ENCODE measurements around the gene TMEM175. TPM values are rescaled to one million over a fixed set of nuclear protein-coding genes. Genes with fewer than 3 reads are reported as not detected.

TMEM175 gene
- total and polyA plus RNA-seq, 5 donors from 2014 or later, result 12.1 to 46.0 (median 14.6) TPM

DNA sequence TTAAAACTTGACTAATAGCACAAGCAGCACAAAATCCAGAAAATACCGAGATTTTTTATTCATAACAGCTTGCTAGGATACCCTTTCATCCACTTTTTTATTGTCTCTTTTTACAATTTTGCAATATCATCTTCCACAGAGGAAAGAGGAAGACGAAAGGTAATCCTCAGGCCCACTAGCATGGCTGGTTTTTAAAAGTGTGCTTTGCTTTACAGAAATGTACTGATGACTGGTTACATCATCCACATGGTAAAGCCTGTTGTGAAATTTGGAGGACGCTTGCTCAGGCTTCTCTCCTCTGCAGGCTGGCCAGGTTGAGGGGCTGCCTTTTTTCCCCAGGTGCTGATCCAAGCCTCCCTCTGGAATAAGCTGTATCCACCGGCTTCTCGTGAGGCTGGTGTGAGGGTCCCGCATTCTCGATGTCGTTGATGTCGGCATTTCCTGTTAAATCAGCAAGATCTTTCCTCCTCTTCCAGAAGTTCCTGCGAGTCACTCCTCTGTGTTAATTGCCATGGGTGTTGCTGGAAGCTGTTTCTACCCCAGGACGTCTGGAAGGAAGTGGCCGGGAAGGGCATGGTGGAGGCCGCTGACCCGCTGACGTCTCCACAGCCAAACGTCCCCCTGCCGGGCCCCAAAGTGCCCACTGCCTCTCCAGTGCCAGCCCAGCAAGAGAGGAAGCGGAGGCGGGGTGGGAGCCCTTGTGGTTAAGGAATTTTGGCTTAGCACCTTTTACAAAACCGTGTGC lies 46.9 kb downstream of the TMEM175 start:
- Mint-ChIP-seq H3K27ac (no peak overlapping the region), H3K36me3 (peaks cover 4% of the 10 kb centered on the region), H3K27me3 (no peaks in the 10 kb centered on the region), H3K9me3 (peaks cover 0 to 1% (median 0%) of the 10 kb centered on the region in 7 donors), H3K4me1 (peaks cover 0 to 2% (median 0%) of the 10 kb centered on the region in 4 donors), H3K4me3 (no peak overlapping the region)
- DNase-seq (no peak), ATAC-seq (ENCODE audit: low read depth in 2 of 2) (no peak)
- Histone ChIP-seq H3K27ac (ENCODE audit: insufficient read depth, low read length, poor library complexity, severe bottlenecking) (no peak overlapping the region), H3K27me3 (ENCODE audit: control insufficient read depth, insufficient read depth, low read length) (no peaks in the 10 kb centered on the region), H3K36me3 (ENCODE audit: control insufficient read depth, insufficient read depth, low read length) (no peaks in the 10 kb centered on the region), H3K4me1 (ENCODE audit: control insufficient read depth, insufficient read depth, low read length, poor library complexity, severe bottlenecking) (no peaks in the 10 kb centered on the region), H3K9me3 (ENCODE audit: control insufficient read depth in 2 of 2, low read length in 2 of 2) (no peaks in the 10 kb centered on the region), H3K4me3 (ENCODE audit: low read depth, low read length) (no peak overlapping the region)

- ATAC-seq (ENCODE audit: low read depth in 2 of 2) (no peak), DNase-seq (no peak)
- Mint-ChIP-seq H3K27ac (no peak overlapping the region), H3K27me3 (no peaks in the 10 kb centered on the region), H3K36me3 (peaks cover 4% of the 10 kb centered on the region), H3K4me1 (peaks cover 0 to 27% (median 5%) of the 10 kb centered on the region in 4 donors), H3K9me3 (peaks cover 0 to 1% (median 0%) of the 10 kb centered on the region in 7 donors), H3K4me3 (no peak overlapping the region)
- Histone ChIP-seq H3K36me3 (ENCODE audit: control insufficient read depth, insufficient read depth, low read length) (no peaks in the 10 kb centered on the region), H3K27ac (ENCODE audit: insufficient read depth, low read length, poor library complexity, severe bottlenecking) (no peak overlapping the region), H3K4me3 (ENCODE audit: low read depth, low read length) (no peak overlapping the region), H3K27me3 (ENCODE audit: control insufficient read depth, insufficient read depth, low read length) (no peaks in the 10 kb centered on the region), H3K9me3 (ENCODE audit: control insufficient read depth in 2 of 2, low read length in 2 of 2) (no peaks in the 10 kb centered on the region), H3K4me1 (ENCODE audit: control insufficient read depth, insufficient read depth, low read length, poor library complexity, severe bottlenecking) (peaks cover 24% of the 10 kb centered on the region)
Observed at GRCh38 chr4:982291-982690, 50.0 kb downstream of the TMEM175 start.

GRCh38 chr4:982814-983213 lies 50.6 kb downstream of the TMEM175 start:
- Histone ChIP-seq H3K27me3 (ENCODE audit: control insufficient read depth, insufficient read depth, low read length) (no peaks in the 10 kb centered on the region), H3K4me3 (ENCODE audit: low read depth, low read length) (no peak overlapping the region), H3K9me3 (ENCODE audit: control insufficient read depth in 2 of 2, low read length in 2 of 2) (no peaks in the 10 kb centered on the region), H3K27ac (ENCODE audit: insufficient read depth, low read length, poor library complexity, severe bottlenecking) (no peak overlapping the region), H3K36me3 (ENCODE audit: control insufficient read depth, insufficient read depth, low read length) (no peaks in the 10 kb centered on the region), H3K4me1 (ENCODE audit: control insufficient read depth, insufficient read depth, low read length, poor library complexity, severe bottlenecking) (peaks cover 29% of the 10 kb centered on the region)
- ATAC-seq (ENCODE audit: low read depth in 2 of 2) (no peak), DNase-seq (no peak)
- Mint-ChIP-seq H3K27me3 (no peaks in the 10 kb centered on the region), H3K9me3 (peaks cover 0 to 1% (median 0%) of the 10 kb centered on the region in 7 donors), H3K4me3 (peak overlapping the region in 3 of 4 donors; percentile 16 to 26 (median 21)), H3K27ac (no peak overlapping the region), H3K4me1 (peaks cover 0 to 30% (median 5%) of the 10 kb centered on the region in 4 donors), H3K36me3 (peaks cover 4% of the 10 kb centered on the region)

- DNase-seq (no peak), ATAC-seq (ENCODE audit: low read depth in 2 of 2) (no peak)
- H3K4me3 Mint-ChIP-seq, result peak overlapping the region; percentile 38 to 90 (median 78)
- H3K9me3 Mint-ChIP-seq, result peaks cover 0 to 1% (median 0%) of the 10 kb centered on the region in 7 donors
- Histone ChIP-seq H3K27ac (ENCODE audit: insufficient read depth, low read length, poor library complexity, severe bottlenecking) (no peak overlapping the region), H3K27me3 (ENCODE audit: control insufficient read depth, insufficient read depth, low read length) (no peaks in the 10 kb centered on the region), H3K4me3 (ENCODE audit: low read depth, low read length) (peak overlapping the region; percentile 56), H3K4me1 (ENCODE audit: control insufficient read depth, insufficient read depth, low read length, poor library complexity, severe bottlenecking) (peaks cover 34% of the 10 kb centered on the region), H3K36me3 (ENCODE audit: control insufficient read depth, insufficient read depth, low read length) (no peaks in the 10 kb centered on the region), H3K9me3 (ENCODE audit: control insufficient read depth in 2 of 2, low read length in 2 of 2) (no peaks in the 10 kb centered on the region)
- H3K4me1 Mint-ChIP-seq, result peaks cover 0 to 32% (median 5%) of the 10 kb centered on the region in 4 donors
- H3K36me3 Mint-ChIP-seq, result peaks cover 4% of the 10 kb centered on the region
- H3K27ac Mint-ChIP-seq, result peak overlapping the region; percentile 32 to 65 (median 44)
- no peaks in the 10 kb centered on the region for H3K27me3 Mint-ChIP-seq
Observed at GRCh38 chr4:984336-985054, 52.2 kb downstream of the TMEM175 start.

DNA sequence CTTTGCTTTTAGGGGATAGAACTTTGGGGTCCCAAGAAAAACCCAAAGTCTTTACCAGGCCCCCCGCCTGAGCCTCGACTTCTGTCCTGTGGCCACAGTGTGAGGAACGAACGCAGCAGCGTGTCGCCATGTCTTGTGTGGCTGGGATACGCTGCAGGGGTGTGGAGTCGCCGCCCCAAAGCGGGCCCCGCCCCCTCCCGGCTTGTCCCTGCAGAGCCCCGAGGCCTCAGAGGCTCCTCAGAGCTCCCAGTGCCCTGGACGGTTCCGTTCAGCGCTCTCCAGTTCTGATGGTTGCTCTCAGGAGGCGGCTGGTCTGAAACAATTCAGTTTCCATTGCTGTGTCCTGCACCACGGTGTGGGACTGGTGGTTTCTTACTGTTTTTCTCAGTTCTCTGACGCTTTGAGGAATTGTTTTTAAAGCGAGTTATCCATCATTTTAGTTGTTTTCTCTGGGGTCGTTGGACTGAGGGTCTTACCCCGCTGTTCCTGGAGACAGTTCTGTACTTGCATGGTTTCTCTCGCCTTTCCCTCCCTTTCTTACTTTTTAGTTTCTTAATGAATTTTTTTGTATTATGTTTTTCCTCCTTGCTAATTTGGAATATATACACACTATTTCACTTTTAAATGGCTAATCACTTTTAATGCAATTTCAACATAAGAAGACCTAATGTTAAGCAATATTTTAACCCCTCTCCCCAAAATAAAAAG lies 53.0 kb downstream of the TMEM175 start:
- peak overlapping the region; percentile 32 to 67 (median 44) for H3K27ac Mint-ChIP-seq
- Histone ChIP-seq H3K27ac (ENCODE audit: insufficient read depth, low read length, poor library complexity, severe bottlenecking) (no peak overlapping the region), H3K9me3 (ENCODE audit: control insufficient read depth in 2 of 2, low read length in 2 of 2) (no peaks in the 10 kb centered on the region), H3K4me3 (ENCODE audit: low read depth, low read length) (peak overlapping the region; percentile 56), H3K4me1 (ENCODE audit: control insufficient read depth, insufficient read depth, low read length, poor library complexity, severe bottlenecking) (peaks cover 34% of the 10 kb centered on the region), H3K36me3 (ENCODE audit: control insufficient read depth, insufficient read depth, low read length) (peaks cover 3% of the 10 kb centered on the region), H3K27me3 (ENCODE audit: control insufficient read depth, insufficient read depth, low read length) (no peaks in the 10 kb centered on the region)
- DNase-seq (peak; percentile 55 to 70 (median 57)), ATAC-seq (ENCODE audit: low read depth in 2 of 2) (peak; percentile 44 to 60)
- H3K4me3 Mint-ChIP-seq, result peak overlapping the region; percentile 68 to 95 (median 90)
- H3K4me1 Mint-ChIP-seq, result peaks cover 0 to 32% (median 5%) of the 10 kb centered on the region in 4 donors
- peaks cover 4% of the 10 kb centered on the region for H3K36me3 Mint-ChIP-seq
- peaks cover 0 to 1% (median 0%) of the 10 kb centered on the region in 7 donors for H3K9me3 Mint-ChIP-seq
- no peaks in the 10 kb centered on the region for H3K27me3 Mint-ChIP-seq

- H3K36me3 Mint-ChIP-seq, result peaks cover 4% of the 10 kb centered on the region
- H3K9me3 Mint-ChIP-seq, result peaks cover 0 to 1% (median 0%) of the 10 kb centered on the region in 7 donors
- H3K9me3 ChIP-seq (ENCODE audit: control insufficient read depth in 2 of 2, low read length in 2 of 2), result no peaks in the 10 kb centered on the region
- H3K27me3 ChIP-seq (ENCODE audit: control insufficient read depth, insufficient read depth, low read length), result no peaks in the 10 kb centered on the region
- H3K27ac Mint-ChIP-seq, result peak overlapping the region; percentile 74 to 91 (median 77)
- ATAC-seq (ENCODE audit: low read depth in 2 of 2) (peak in 1 of 2 donors; percentile 6), DNase-seq (no peak)
- peaks cover 34% of the 10 kb centered on the region for H3K4me1 ChIP-seq (ENCODE audit: control insufficient read depth, insufficient read depth, low read length, poor library complexity, severe bottlenecking)
- peak overlapping the region; percentile 75 for H3K27ac ChIP-seq (ENCODE audit: insufficient read depth, low read length, poor library complexity, severe bottlenecking)
- peaks cover 0 to 32% (median 5%) of the 10 kb centered on the region in 4 donors for H3K4me1 Mint-ChIP-seq
- H3K4me3 Mint-ChIP-seq, result peak overlapping the region; percentile 89 to 95 (median 92)
- peaks cover 9% of the 10 kb centered on the region for H3K36me3 ChIP-seq (ENCODE audit: control insufficient read depth, insufficient read depth, low read length)
- H3K27me3 Mint-ChIP-seq, result no peaks in the 10 kb centered on the region
- H3K4me3 ChIP-seq (ENCODE audit: low read depth, low read length), result peak overlapping the region; percentile 83
Observed at GRCh38 chr4:986428-986878, 54.2 kb downstream of the TMEM175 start.

DNA sequence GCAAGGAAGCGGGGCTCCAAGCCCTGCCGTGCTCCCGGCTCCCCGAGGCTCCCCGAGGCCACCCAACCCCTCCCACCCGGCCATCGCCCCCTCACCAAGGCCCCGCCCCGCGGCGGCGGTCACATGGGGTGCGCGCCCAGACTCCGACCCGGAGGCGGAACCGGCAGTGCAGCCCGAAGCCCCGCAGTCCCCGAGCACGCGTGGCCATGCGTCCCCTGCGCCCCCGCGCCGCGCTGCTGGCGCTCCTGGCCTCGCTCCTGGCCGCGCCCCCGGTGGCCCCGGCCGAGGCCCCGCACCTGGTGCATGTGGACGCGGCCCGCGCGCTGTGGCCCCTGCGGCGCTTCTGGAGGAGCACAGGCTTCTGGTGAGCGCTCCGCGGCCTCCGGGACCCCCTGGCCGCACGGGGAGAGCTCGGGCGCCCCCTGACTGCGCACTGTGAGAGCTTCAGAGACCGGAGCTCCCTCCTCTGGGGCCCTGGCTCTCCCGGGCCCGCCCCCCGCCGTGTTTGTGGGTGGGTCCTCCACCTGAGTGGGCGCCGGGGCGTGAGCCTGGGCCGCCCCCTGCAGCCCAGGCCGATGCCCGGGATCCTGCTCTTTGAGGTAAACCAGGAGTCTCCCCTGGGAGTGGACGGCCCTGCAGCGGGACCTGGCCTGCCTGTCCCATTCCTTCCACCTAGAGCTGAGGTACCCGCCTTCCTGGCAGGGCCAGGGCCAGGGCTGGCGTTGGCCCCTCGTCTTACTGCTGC lies 54.8 kb downstream of the TMEM175 start, which contains the start of gene IDUA:
IDUA (plus strand) TSS at position 166 of the 745 bp plus-strand sequence; CDS start at position 207, 41 bp downstream.
- Histone ChIP-seq H3K27me3 (ENCODE audit: control insufficient read depth, insufficient read depth, low read length) (no peaks in the 10 kb centered on the region), H3K27ac (ENCODE audit: insufficient read depth, low read length, poor library complexity, severe bottlenecking) (peak within 1 kb of the TSS; percentile 75), H3K9me3 (ENCODE audit: control insufficient read depth in 2 of 2, low read length in 2 of 2) (no peaks in the 10 kb centered on the region), H3K4me1 (ENCODE audit: control insufficient read depth, insufficient read depth, low read length, poor library complexity, severe bottlenecking) (peaks cover 34% of the 10 kb centered on the region), H3K36me3 (ENCODE audit: control insufficient read depth, insufficient read depth, low read length) (peaks cover 9% of the 10 kb centered on the region), H3K4me3 (ENCODE audit: low read depth, low read length) (peak within 1 kb of the TSS; percentile 83)
- DNase-seq (peak; percentile 84 to 89 (median 86)), ATAC-seq (ENCODE audit: low read depth in 2 of 2) (peak; percentile 88 to 91)
- peak within 1 kb of the TSS; percentile 89 to 95 (median 92) for H3K4me3 Mint-ChIP-seq
- H3K9me3 Mint-ChIP-seq, result peaks cover 0 to 1% (median 0%) of the 10 kb centered on the region in 7 donors
- H3K27me3 Mint-ChIP-seq, result no peaks in the 10 kb centered on the region
- peaks cover 0 to 32% (median 5%) of the 10 kb centered on the region in 4 donors for H3K4me1 Mint-ChIP-seq
- peak within 1 kb of the TSS; percentile 74 to 91 (median 77) for H3K27ac Mint-ChIP-seq
- H3K36me3 Mint-ChIP-seq, result peaks cover 4% of the 10 kb centered on the region

Data from CD4-positive, CD25-positive, alpha-beta regulatory T cell (primary cell).